GM18868 (cell line): ENCODE data around the gene OTOS.

Experiments
- ATAC-seq: cut with Tn5 transposase; IDR thresholded peaks from one replicate; pipeline ENCODE4 v1.9.1; 2021; ENCODE audit warnings: mild to moderate bottlenecking, moderate library complexity; ENCODE audit not compliant: unreplicated experiment

OTOS gene

DNA sequence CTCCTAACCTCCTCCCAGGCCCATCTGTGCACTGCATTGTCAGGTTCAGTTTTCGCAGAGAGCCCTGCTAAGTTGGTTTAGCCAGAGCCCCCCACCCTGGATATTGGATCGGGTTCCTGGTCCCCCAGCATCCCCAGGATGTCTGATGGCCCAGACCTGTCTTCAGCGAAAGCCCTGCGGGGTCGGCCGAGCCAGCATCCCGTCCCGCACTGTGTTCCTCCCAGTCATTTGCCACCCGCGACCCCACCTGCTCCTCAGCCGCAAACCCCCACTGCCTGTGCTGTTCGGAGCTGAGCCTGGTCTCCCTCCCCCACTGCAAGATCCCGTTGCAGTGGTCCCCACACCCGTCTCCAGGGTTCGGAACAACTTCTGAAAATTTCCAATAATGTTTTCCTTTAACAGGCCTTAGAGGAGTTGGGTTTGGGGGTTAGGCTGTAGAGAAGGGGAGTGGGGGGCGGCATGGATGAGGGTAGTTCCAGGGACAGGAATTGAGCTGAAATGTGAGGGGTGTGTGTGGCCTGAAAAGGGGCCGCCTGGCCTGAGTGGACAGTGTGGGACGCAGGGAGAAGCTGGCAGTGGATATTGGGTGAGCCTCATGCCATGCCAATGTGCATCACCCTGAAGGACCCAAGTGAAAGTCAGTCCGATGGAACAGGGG, 2.7 kb downstream of the OTOS start:
- no peak for ATAC-seq

GRCh38 chr2:240136671-240137292, 3.7 kb downstream of the OTOS start:
- ATAC-seq = peak; percentile 16

DNA sequence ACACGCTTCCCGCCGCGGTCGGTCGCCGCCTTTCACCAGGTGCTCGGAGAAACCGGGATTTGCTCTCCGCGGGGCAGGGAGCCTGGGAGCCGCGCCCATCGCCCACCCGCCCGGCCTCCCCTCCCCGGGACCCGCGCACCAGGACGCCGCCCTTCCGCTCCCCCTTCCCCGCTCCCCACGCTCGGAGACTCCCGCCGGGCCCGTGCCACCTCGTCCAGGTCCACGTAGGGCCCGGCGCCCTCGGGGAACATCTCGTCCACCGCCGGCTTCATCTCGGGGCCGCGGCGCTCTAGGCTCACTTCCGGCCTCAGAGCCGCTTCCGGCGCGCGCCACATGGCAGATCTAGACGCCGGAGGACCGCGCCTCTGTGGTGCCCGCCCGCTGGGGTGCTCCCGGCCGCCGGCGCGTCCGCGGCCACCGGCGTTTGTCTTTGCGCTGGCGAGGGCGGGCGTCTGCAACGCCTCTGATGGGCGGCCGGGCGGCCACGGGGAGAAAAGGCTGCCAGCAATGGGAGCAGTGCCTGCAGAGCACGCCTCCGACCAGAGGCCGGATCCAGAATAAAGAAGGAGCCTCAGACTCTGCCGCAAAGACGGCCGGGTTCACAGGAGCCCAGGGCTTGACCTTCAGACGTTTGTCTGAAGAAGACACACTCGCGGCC, 4.3 kb downstream of the OTOS start, which contains the start of gene COPS9:
COPS9 (minus strand) TSS at position 293 of the 658 bp plus-strand sequence; CDS start at position 272, 21 bp downstream.
- ATAC-seq = peak; percentile 95

DNA sequence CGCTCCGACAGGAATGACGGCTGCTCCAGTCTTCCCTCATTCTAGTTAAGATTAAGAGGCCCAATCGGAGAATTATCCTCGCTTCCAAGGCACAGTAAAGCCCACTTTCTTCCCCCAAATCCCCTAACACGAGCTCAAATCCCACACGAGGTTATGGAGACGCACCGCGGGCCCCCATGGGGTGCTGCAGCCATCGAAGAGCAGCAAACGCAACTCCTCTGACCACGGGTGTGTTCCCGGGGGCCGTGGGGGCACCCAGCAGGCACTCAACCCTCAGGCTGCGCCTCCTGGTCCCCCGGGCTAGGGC, 4.8 kb downstream of the OTOS start:
- no peak for ATAC-seq

DNA sequence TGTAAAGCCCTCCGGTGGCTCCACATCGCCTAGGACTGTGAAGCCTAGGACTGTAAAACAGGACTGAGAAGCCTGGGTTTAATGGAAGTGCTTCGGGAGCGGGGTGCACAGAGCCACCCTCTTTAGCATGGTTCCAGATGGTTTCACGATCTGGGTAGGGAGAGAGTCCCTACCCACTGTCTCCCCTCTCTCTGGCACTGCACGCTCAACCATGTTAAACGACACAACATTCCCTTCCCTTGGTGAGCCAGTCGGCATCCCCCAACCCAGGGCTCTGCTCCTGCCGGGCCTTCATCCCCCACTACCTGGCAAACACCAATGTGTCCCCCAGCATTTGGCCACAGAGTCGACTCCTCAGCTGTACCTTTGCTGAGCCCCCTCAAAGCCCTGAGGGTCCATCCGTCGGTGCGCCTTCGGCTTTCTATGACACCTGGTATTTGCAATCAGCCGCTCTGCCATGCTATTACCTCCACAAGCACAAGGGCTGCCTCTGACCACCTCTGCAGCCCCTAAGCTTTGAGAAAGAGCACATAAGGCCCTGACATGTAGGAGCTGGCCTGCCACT, 5.4 kb downstream of the OTOS start:
- no peak for ATAC-seq

- ATAC-seq = no peak
These were observed 6.0 kb downstream of the OTOS start for GRCh38 chr2:240134466-240134865.

DNA sequence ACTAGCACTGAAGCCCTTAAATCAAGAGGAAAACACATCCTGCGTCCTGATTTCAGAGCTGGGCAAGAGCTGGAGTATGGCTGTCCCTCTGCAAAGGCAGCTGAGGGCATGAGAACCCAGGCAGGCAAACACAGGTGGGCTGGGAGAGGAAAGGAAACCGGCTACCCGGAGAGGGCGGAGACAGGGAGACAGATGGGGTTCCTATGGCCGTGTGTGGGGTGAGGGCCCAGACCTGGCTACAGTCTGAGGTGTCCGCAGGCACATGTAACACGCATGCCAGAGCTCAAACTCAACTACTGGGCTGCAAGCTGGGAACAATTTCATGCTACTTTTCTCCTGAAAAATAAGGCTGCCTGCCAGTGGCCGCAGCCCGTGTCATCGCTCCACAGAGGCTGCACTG, 7.1 kb downstream of the OTOS start:
- ATAC-seq = no peak

DNA sequence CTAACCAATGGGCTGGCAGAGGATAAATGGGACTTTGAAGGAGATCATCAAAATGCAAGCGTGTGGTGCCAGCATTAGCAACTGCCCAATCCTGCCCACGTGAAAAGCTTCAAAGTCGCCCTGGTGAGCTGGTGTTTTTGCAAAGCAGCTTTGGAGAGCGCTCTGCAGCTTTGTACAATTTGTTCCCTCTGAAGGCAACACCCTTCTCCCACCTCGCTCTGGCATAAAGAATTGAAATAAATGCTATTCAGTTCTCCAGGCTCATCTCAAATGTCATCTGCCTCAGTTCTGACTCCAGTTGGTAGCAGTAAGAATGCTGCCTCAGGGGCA, 7.8 kb downstream of the OTOS start:
- no peak for ATAC-seq

DNA sequence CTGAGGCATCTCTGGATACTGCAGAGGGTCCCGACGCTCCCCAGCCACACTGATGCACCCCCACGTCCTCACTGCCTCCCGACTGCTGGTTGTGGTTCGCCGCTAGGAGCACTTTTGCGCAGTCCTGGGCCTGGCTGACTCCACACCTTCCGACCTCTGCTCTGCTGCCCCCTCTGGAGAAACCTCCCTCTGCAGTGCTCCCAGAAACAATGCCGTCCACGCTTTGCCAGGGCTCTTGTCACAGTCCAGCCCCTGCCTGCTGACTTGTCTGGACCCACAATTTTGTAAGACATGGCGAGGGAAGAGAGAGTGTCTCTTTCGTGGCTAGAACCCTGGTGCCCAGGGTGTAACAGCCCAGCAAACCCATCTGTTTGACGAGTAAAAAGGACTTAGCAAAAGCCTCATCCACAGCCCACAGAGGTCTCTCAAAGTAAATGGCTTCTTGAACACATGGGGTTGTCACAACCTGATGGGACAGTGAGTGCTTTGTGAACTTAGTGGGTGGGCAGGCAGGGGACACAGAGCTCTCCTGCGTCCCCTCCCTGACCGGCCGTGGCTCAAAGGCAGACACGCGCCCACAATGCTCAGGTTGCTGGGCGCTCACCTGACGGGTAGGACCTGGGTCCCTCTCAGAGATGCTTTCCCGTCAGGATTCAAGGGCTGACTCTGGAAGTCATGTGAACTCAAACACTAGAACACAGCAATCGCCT, 8.4 kb downstream of the OTOS start:
- ATAC-seq = no peak

- no peak for ATAC-seq
These were observed 9.2 kb downstream of the OTOS start for GRCh38 chr2:240131296-240131695.

DNA sequence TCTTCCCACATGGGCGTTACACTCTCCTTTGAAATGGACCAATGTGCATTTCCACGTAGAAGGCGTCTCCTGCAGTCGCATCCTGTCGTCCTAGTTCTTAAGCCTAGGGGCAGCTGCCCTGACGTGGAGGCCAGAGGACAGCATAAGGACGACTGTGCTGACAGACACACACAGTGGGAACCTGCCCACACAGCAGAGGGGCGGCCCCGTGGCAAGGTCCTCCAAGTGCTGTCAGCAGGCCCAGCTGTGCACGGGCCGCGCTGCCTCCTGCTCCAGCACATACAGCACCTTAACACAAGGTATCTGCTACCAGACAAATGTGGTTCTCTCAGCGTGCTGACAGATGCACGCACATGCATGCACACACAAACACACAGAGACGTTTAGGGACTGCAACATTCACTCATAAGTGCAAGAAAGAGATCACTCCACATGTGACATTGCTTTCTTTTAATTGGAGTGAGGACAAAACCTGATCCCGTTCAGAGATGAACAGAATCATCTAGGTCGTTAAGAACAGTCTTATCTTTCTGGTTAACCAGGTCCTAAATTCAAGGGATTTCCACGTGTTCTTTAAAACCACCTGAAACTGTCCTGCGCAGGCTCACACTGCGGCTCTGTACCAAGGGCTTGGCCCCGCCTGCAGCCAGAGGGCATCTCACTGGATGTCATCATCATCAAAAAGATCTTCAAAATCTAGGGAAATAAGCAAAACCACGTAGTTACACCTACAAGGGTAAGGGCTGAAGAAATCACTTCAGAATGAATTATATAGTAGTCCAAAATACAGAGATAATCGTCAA, 9.9 kb downstream of the OTOS start:
- ATAC-seq = no peak

- ATAC-seq = no peak
These were observed 10.6 kb downstream of the OTOS start for GRCh38 chr2:240129731-240130392.

- no peak for ATAC-seq
These were observed 11.1 kb downstream of the OTOS start for GRCh38 chr2:240129311-240129710.

DNA sequence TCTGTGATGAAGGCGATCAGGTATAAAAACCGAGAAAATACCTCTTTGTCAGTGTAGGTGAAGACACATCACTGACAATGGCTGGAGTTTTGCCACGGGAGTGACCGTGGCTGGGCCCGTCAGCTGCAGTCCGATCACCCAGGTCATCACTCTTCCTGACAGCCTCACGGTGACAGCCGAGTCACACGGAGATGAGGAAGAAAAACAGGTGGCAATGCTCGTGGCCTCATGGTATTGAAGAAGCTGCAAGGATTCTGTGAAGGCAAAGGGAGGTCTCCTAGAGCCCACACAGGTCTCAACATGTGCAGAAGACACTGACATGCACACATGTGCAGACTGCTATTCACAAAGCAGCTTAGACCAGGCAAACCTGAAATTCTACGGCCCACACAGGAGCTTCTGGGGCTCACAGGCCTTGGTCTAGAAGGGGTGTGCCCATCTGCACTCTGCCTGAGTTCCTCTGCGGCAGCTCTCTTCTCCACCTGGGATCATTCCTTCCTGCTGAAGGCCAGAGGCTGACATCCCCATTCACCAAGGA, 11.8 kb downstream of the OTOS start:
- no peak for ATAC-seq

DNA sequence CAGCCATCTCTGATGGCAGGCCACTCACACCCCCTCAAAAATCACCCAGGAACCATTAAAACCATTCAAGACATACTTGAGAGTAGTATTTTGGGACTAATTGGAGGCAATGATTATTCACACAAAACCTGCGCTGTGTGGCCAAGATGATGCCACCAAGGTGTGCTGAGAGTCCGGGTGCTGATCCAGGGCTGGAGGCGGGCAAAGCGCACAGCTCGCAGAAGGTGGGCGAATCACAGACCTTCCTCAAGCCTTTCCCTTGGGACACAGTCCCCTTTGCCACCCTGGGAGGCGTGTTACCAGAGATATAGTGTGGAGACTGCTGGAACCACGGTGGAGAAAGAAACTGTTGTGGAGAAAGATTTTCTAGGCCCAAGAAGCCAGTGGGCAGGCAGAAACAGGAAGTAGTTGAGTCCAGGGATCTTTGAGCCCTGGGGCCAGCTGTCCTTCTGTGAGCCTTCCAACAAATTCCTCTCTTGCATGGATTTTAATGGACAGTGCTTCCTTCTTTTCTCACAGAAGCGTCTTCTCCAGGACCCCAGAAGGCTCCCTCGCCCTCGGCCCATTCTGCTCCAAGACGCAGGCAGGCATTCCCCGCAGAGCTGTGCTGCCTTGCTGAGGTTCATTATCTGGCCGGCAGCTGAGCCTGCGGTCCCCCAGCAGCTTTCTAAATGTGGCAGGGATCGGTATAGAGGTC, 12.4 kb downstream of the OTOS start:
- ATAC-seq = no peak

- no peak for ATAC-seq
These were observed 13.2 kb downstream of the OTOS start for GRCh38 chr2:240127191-240127750.

DNA sequence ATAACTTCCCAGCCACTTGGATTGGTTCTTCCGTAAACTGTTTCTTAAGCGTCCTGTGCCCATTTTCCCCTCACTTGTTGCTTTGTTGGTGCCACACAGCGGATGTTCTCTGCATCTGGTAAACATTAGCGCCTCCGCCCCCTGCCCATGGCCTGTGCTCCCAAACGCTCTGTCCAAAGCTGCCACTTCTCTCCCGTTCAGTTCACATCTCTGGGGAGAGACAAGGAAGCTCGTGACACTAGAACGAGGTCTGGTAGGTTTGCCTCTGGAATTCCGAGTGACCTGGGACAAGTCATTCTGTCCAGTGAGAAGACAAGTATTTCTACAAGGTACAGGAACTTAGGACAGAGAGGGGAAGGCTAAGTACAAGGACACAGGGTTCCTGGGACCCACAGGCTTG, 13.7 kb downstream of the OTOS start:
- ATAC-seq = no peak

- ATAC-seq = no peak
These were observed 14.7 kb downstream of the OTOS start for GRCh38 chr2:240125742-240126141.

DNA sequence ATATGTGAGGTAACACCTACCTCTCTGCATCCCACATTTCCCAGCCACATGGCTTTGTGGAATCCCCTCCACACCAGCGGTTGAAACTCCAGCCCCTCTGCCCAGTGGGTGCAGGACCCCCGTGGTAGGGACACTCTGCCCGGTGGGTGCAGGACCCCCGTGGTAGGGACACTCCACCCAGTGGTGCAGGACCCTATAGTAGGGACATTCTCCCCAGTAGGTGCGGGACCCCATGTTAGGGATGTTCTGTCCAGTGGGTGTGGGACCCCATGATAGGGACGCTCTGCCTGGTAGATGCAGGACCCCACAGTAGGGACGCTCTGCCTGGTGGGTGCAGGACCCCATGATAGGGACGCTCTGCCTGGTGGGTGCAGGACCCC, 15.8 kb downstream of the OTOS start:
- no peak for ATAC-seq
